ENCODE data around the gene RHOG.
"Not testable (repeated sequence)": the region's sequence is repeated elsewhere in the genome, so short reads cannot be mapped to it uniquely, and the experiment has no call there.

RHOG gene

GRCh38 chr11:3808861-3809623, 31.7 kb downstream of the RHOG start:
- DNase-seq (ENCODE audit: low read depth in 2 of 2), result no peak

GRCh38 chr11:3807909-3808860, 32.6 kb downstream of the RHOG start, which contains the start of gene PGAP2:
Gene PGAP2, plus strand, starts transcription at chr11:3808560. Its CDS starts 2,700 bp downstream, at chr11:3811260.
- DNase-seq (ENCODE audit: low read depth in 2 of 2), result peak in 1 of 2 donors; percentile 28

DNA sequence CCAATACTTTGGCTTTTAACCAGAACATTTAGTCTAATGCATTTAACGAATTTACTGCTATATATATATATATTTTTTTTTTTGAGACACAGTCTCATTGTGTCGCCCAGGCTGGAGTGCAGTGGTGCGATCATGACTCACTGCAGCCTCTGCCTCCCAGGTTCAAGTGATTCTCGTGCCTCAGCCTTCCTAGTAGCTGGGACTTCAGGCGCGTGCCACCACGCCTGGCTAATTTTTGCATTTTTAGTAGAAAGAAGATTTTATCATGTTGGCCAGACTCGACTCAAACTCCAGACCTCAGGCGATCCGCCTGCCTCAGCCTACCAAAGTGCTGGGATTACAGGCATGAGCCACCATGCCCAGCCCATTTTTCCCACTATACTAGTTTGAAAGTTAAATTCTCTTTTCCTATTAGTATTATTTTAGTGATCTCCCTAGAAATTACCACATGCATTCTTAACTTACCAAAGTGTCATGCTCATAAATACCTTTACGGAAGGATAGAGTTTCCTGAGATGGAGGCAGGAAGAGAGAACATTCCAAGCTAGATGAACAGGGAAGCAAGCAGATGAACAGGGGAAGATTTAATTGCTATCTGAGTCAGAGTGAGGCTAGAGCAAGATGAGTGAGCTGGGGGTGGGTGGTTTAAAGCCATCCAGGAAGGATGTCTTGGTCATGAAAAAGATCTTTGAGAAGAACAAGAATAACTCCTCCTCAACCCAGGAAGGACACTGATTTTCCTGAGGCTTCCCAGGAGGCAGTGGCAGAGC, 36.8 kb downstream of the RHOG start:
- DNase-seq (ENCODE audit: low read depth in 2 of 2), result no peak

DNA sequence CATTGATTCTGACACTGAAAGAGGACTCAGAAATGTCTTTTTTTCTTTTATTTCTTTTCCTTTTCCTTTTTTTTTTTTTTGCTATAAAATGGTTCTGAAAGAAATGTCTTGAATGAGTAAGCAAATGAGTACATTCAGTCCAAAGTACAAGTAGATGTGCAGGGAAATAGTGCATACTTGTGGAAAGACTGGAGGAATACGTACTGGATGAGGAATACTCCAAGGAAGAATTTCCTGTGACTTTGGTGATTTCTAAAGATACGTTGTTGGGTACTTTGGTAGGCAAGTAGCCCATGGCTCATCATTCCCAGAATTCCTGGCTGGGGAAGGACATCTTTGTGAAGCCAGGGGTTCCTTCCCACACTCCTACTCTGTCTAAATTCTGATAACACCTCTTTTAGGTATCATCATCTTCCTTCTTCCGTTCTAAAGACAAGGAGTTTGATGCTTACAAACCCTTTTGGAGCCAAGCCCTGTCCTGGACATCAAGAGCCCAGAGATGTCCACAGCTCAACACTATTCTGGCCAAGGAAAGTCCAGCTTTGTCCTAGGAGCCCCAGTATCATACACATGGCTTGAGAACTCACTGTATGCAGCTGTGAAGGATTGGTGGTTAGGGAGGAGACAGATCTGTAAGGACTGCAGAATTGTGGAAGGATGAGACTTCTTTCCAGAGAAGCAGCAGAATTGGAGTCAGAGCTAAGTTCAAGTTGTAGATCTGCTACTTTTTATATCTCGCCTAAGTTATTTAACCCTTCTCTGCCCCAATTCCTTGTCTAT, 38.6 kb downstream of the RHOG start:
- no peak for DNase-seq (ENCODE audit: low read depth in 2 of 2)

GRCh38 chr11:3799873-3800272, 40.9 kb downstream of the RHOG start:
- DNase-seq (ENCODE audit: low read depth in 2 of 2), result no peak

- DNase-seq (ENCODE audit: low read depth in 2 of 2), result no peak
Observed at GRCh38 chr11:3799143-3799542, 41.6 kb downstream of the RHOG start.

DNA sequence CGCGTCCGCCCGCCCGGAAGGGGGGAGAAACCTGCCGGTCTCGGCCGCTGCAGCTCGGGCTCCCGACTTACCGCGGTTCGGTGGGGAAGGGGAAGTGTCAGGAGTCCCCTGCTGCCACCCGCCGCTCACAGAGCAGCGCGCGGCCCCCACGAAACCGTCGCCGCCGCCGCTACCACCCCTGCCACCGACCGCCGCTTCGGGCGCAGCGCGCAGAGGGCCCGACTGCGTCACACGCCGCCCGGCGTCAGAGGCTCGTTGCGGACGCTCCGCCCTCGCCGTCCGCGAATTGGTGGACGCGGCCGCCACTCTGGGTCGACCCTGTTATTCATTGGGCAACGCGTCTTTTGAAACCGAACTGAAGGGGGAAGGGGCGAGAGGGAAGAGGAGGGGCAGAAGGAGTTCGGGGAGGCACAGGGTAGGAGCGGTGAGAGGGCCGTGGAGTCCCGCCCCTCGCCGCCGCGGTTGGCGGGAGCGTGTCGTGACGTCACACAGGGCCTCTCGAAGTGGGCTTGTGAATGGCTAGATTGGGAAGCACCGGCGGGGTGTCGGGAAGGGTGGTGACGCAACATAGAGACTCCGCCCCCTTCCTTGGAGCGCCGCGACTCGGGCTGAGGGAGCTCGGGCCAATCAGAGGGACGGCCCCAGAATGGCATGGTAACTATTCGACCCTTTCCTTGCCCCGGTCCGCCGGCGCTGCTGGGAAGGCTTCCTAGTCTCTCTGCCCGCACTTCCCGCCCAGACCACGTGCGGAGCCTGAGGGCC, 43.2 kb downstream of the RHOG start, which contains the start of gene NUP98:
TSS of gene NUP98 (minus strand) at position 226 of the 762 bp plus-strand sequence. CDS start 15,437 bp downstream, outside the sequence.
- peak; percentile 96 to 100 for DNase-seq (ENCODE audit: low read depth in 2 of 2)

- no peak for DNase-seq (ENCODE audit: low read depth in 2 of 2)
Observed at GRCh38 chr11:3796801-3797328, 43.9 kb downstream of the RHOG start.

DNA sequence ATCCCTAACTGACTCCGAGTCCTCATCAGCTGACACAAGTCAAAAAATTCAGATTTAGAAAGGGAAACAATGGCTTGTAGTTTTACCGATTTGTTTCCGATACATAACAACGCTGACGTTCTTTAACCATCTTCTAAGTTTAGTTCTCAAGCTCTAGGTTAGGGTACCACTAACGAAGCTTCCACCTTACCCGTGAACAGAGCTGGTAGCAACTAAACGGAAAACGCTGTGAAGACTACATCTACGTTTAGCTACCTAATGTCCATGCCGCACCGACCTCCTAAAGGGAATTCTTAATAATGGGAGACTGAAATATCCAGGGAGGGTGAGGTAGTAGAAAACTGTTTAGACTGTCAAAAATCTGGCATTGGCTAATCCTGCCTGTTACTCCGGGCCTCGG, 44.4 kb downstream of the RHOG start:
- no peak for DNase-seq (ENCODE audit: low read depth in 2 of 2)

- DNase-seq (ENCODE audit: low read depth in 2 of 2), result no peak
Observed at GRCh38 chr11:3796002-3796311, 44.8 kb downstream of the RHOG start.

DNA sequence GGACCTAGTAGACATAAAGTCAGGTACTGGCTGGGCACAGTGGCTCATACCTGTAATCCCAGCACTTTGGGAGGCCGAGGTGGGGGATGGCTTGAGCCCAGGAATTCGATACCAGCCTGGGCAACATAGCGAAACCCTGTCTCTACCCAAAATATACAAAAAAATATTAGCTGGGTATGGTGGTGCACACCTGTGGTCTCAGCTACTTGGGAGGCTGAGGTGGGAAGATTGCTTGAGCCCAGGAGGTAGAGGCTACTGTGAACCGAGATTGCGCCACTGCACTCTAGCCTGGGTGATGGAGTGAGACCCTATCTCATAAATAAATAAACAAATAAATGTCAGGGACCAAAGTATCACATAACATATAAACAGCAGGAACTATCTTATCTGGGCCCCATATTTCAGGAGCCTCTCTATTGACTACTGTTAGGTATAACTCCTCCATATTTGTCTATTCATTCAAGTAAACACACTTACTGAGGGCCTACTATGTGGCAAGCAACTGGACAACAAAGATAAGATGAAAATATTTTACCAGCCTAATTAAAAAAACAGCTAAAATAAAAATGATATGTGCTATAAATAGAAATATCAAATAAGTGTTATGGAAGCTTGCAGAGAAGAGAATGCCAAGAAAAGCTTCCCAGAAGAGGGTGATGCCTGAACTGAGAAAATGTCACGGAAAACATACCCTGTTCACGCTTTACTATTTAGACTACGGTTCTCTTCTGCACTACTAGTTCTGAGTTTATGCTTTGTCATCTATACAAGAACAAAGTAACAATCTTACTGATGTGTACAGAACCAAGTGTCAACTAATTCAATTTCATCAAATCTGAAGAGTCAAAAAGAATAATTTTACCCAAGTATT, 45.4 kb downstream of the RHOG start:
- no peak for DNase-seq (ENCODE audit: low read depth in 2 of 2)

GRCh38 chr11:3794387-3794786, 46.4 kb downstream of the RHOG start:
- not testable (repeated sequence) for DNase-seq (ENCODE audit: low read depth in 2 of 2)

DNA sequence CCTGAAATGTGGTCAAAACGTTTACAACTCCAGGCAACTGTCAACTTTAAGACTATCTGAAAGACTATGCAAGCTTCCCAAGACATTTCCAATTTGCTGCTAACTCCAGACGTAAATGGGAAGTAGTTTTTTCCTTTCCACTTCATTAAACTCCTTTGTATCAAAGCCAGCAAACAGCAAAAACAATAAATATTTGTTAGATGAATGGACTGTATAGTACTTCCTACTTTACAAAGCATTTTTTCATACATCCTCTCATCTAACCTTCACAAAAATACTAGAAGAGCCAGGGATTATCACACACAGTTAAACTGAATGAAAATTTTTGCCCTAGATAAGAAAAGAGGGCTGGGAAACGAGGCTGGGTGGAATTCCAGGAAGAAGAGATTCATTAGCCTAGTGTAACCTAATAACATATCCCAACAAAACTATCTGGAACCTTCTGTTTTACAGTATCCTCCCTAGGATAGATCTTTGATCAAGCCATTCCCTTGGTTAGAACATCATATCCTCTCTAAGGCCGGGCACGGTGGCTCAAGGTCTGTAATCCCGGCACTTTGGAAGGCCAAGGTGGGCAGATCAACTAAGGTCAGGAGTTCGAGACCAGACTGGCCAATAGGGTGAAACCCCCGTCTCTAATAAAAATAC, 53.9 kb downstream of the RHOG start:
- no peak for DNase-seq (ENCODE audit: low read depth in 2 of 2)

GRCh38 chr11:3783611-3784010, 57.1 kb downstream of the RHOG start:
- DNase-seq (ENCODE audit: low read depth in 2 of 2), result no peak

GRCh38 chr11:3782963-3783362, 57.8 kb downstream of the RHOG start:
- no peak for DNase-seq (ENCODE audit: low read depth in 2 of 2)

DNA sequence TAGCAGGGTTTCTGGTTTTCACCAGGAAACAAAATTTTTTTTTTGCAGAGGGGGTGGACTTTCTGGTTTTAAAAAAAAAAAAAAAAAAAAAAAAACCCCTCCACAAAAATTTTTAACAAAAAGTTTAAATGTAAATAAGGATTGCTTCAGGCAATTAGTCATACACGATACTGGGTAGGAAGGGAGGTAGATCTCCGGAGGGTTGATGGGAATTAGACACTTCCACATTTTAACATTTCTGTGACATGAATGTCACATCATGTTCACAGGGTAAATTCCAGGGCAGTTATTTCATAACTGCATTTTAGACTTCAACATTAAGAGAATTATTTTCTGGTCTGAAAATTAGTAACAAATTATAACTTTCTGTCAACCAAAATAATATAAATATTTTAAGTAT, 59.3 kb downstream of the RHOG start:
- DNase-seq (ENCODE audit: low read depth in 2 of 2), result no peak

Data from stimulated activated CD4-positive, alpha-beta T cell treated with anti-CD3 and anti-CD28 coated beads, Interleukin-1b, Interleukin-23, amount 100 ng/mL, for 1 hour (primary cell).